Activated T-cell treated with anti-CD3 and anti-CD28 coated beads, Interleukin-2, amount 50 U/mL, for 48 hours (primary cell): Measurements from ENCODE around the gene ECSCR.
A peak's percentile ranks its signal among the peaks of the same experiment; 100 is the strongest.

ENCODE experiments used
- DNase-seq, 2 experiments: peaks; one replicate each; pipeline ENCODE4 v3.0.0-alpha.2; 2020

ECSCR gene

GRCh38 chr5:139473565-139473964 is 11.0 kb upstream of the ECSCR start:
- no peak for DNase-seq

- no peak for DNase-seq
Measured at GRCh38 chr5:139473105-139473504, 10.6 kb upstream of the ECSCR start.

- peak in 1 of 2 experiments; percentile 41 for DNase-seq
Measured at GRCh38 chr5:139472386-139473030, 10.0 kb upstream of the ECSCR start.

GRCh38 chr5:139470821-139471300 is 8.3 kb upstream of the ECSCR start, which contains the start of gene SMIM33:
TSS of gene SMIM33 (plus strand) at chr5:139471004. CDS start at chr5:139471122, 118 bp downstream.
- DNase-seq, result peak; percentile 64 to 65

- peak; percentile 45 to 53 for DNase-seq
Measured at GRCh38 chr5:139468421-139468931, 5.9 kb upstream of the ECSCR start.

- no peak for DNase-seq
Measured at GRCh38 chr5:139461698-139462097, 845 bp downstream of the ECSCR start.

GRCh38 chr5:139461176-139461575 is 1.4 kb downstream of the ECSCR start:
- no peak for DNase-seq

GRCh38 chr5:139460455-139460854 is 2.1 kb downstream of the ECSCR start:
- no peak for DNase-seq

- peak; percentile 72 to 73 for DNase-seq
Measured at GRCh38 chr5:139459451-139459934, 3.0 kb downstream of the ECSCR start.

GRCh38 chr5:139458580-139459407 is 3.7 kb downstream of the ECSCR start:
- DNase-seq, result peak; percentile 77 to 79

- peak; percentile 61 to 67 for DNase-seq
Measured at GRCh38 chr5:139457653-139458306, 4.8 kb downstream of the ECSCR start.

GRCh38 chr5:139457241-139457640 is 5.3 kb downstream of the ECSCR start:
- DNase-seq, result no peak

- DNase-seq, result peak in 1 of 2 experiments; percentile 33
Measured at GRCh38 chr5:139456776-139457175, 5.8 kb downstream of the ECSCR start.

GRCh38 chr5:139454568-139455290 is 7.8 kb downstream of the ECSCR start:
- DNase-seq, result no peak

- peak in 1 of 2 experiments; percentile 38 for DNase-seq
Measured at GRCh38 chr5:139453683-139454567, 8.6 kb downstream of the ECSCR start.

GRCh38 chr5:139451878-139452660 is 10.5 kb downstream of the ECSCR start:
- peak in 1 of 2 experiments; percentile 20 for DNase-seq

GRCh38 chr5:139451176-139451575 is 11.4 kb downstream of the ECSCR start:
- DNase-seq, result no peak

GRCh38 chr5:139446956-139447779 is 15.4 kb downstream of the ECSCR start:
- peak; percentile 67 to 71 for DNase-seq
